ENCODE data around the gene ERCC1. TPM values are rescaled to one million over a fixed set of nuclear protein-coding genes. Genes with fewer than 3 reads are reported as not detected.
"Not testable (repeated sequence)": the region's sequence is repeated elsewhere in the genome, so short reads cannot be mapped to it uniquely, and the experiment has no call there.

Gene ERCC1
- total and polyA plus RNA-seq, 5 experiments from 2014 or later, result 32.2 to 61.0 (median 38.6) TPM

GRCh38 chr19:45409557-45409920 is 14.2 kb downstream of the ERCC1 start:
- Mint-ChIP-seq H3K27me3 (peaks cover 2 to 10% (median 2%) of the 10 kb centered on the region in 5 donors), H3K36me3 (peaks cover 0 to 29% (median 9%) of the 10 kb centered on the region in 3 donors), H3K27ac (peak overlapping the region in 3 of 10 donors; percentile 23 to 84 (median 43)), H3K4me3 (peak overlapping the region in 1 of 10 donors; percentile 56), H3K9me3 (no peaks in the 10 kb centered on the region), H3K4me1 (peaks cover 18 to 41% (median 35%) of the 10 kb centered on the region in 4 donors)
- ATAC-seq (no peak), DNase-seq (no peak)
- POLR2A ChIA-PET, result interaction anchor here (0.7 to 1.4 kb wide), 3 partner anchors 12 to 910 kb away, joined by 3 to 6 read pairs (median 5); no protein-coding TSS in a partner anchor

GRCh38 chr19:45408830-45409556 is 14.7 kb downstream of the ERCC1 start:
- Mint-ChIP-seq H3K9me3 (no peaks in the 10 kb centered on the region), H3K36me3 (peaks cover 0 to 24% (median 5%) of the 10 kb centered on the region in 3 donors), H3K27ac (peak overlapping the region in 5 of 10 donors; percentile 4 to 84 (median 43)), H3K27me3 (peaks cover 2 to 16% (median 7%) of the 10 kb centered on the region in 5 donors), H3K4me3 (peak overlapping the region in 1 of 10 donors; percentile 20), H3K4me1 (peaks cover 23 to 46% (median 40%) of the 10 kb centered on the region in 4 donors)
- DNase-seq (no peak), ATAC-seq (no peak)
- POLR2A ChIA-PET, result interaction anchor here (1.4 kb wide), 1 partner anchor 13 kb away, joined by 3 read pairs; no protein-coding TSS in a partner anchor

- POLR2A ChIA-PET, result no interaction called here
- no peak for ATAC-seq
Measured at GRCh38 chr19:45408121-45408520, 15.6 kb downstream of the ERCC1 start.

GRCh38 chr19:45407585-45407984 is 16.1 kb downstream of the ERCC1 start:
- not testable (repeated sequence) for H3K9me3 Mint-ChIP-seq, DNase-seq, ATAC-seq
- H3K27ac Mint-ChIP-seq, result peak overlapping the region in 1 of 10 donors; percentile 19
- POLR2A ChIA-PET, result interaction anchor here (0.7 kb wide), 1 partner anchor 13 kb away, joined by 3 read pairs; no protein-coding TSS in a partner anchor
- H3K4me3 Mint-ChIP-seq, result peak overlapping the region in 7 of 10 donors; percentile 19 to 100 (median 92)
- H3K27me3 Mint-ChIP-seq, result peaks cover 10 to 30% (median 17%) of the 10 kb centered on the region in 5 donors
- peaks cover 23 to 52% (median 45%) of the 10 kb centered on the region in 4 donors for H3K4me1 Mint-ChIP-seq
- H3K36me3 Mint-ChIP-seq, result peaks cover 0 to 11% (median 1%) of the 10 kb centered on the region in 3 donors

More at GRCh38 chr19:45408121-45408520, 15.6 kb downstream of the ERCC1 start:
- Mint-ChIP-seq H3K4me3 (peak overlapping the region in 8 of 10 donors; percentile 22 to 69 (median 46)), H3K36me3 (peaks cover 0 to 15% (median 4%) of the 10 kb centered on the region in 3 donors), H3K9me3 (no peaks in the 10 kb centered on the region), H3K4me1 (peaks cover 23 to 52% (median 42%) of the 10 kb centered on the region in 4 donors), H3K27me3 (peaks cover 7 to 25% (median 15%) of the 10 kb centered on the region in 5 donors), H3K27ac (peak overlapping the region in 3 of 10 donors; percentile 40 to 84 (median 50))
- no peak for DNase-seq

- POLR2A ChIA-PET, result interaction anchor here (0.7 kb wide), 1 partner anchor 13 kb away, joined by 3 read pairs; no protein-coding TSS in a partner anchor
- DNase-seq (no peak), ATAC-seq (no peak)
- Mint-ChIP-seq H3K4me3 (peak overlapping the region; percentile 92 to 100 (median 94)), H3K9me3 (no peaks in the 10 kb centered on the region), H3K27me3 (peaks cover 10 to 33% (median 19%) of the 10 kb centered on the region in 5 donors), H3K36me3 (peaks cover 0 to 7% (median 0%) of the 10 kb centered on the region in 3 donors), H3K27ac (peak overlapping the region in 8 of 10 donors; percentile 51 to 96 (median 76)), H3K4me1 (peaks cover 23 to 52% (median 46%) of the 10 kb centered on the region in 4 donors)
Measured at GRCh38 chr19:45407091-45407375, 16.7 kb downstream of the ERCC1 start.

- Mint-ChIP-seq H3K9me3 (no peaks in the 10 kb centered on the region), H3K27ac (peak within 1 kb of the TSS; percentile 86 to 98 (median 96)), H3K27me3 (peaks cover 12 to 39% (median 21%) of the 10 kb centered on the region in 5 donors), H3K4me3 (peak within 1 kb of the TSS; percentile 92 to 100 (median 94)), H3K4me1 (peaks cover 23 to 52% (median 46%) of the 10 kb centered on the region in 4 donors), H3K36me3 (peaks cover 0 to 7% (median 0%) of the 10 kb centered on the region in 3 donors)
- DNase-seq (peak; percentile 54 to 89 (median 69)), ATAC-seq (peak; percentile 78 to 82)
- POLR2A ChIA-PET, result interaction anchor here (0.6 to 1.2 kb wide), 5 partner anchors 8 to 451 kb away, joined by 3 to 7 read pairs (median 3); partner anchors contain the start of gene CLPTM1
Measured at GRCh38 chr19:45406226-45407090, 17.3 kb downstream of the ERCC1 start, which contains the start of gene POLR1G. POLR1G (plus strand) TSS chr19:45406644; CDS start chr19:45406697, 53 bp downstream.

- Mint-ChIP-seq H3K4me3 (peak overlapping the region; percentile 92 to 100 (median 94)), H3K36me3 (peaks cover 0 to 7% (median 0%) of the 10 kb centered on the region in 3 donors), H3K4me1 (peaks cover 23 to 52% (median 45%) of the 10 kb centered on the region in 4 donors), H3K9me3 (no peaks in the 10 kb centered on the region), H3K27me3 (peaks cover 12 to 39% (median 21%) of the 10 kb centered on the region in 5 donors), H3K27ac (peak overlapping the region; percentile 86 to 98 (median 96))
- ATAC-seq (peak; percentile 63 to 68), DNase-seq (peak; percentile 72 to 92 (median 82))
- POLR2A ChIA-PET, result interaction anchor here (0.6 to 1.2 kb wide), 4 partner anchors 9 to 451 kb away, joined by 3 to 7 read pairs (median 4); partner anchors contain the start of gene CLPTM1
Measured at GRCh38 chr19:45405435-45406225, 18.1 kb downstream of the ERCC1 start.

GRCh38 chr19:45404557-45405434 is 18.9 kb downstream of the ERCC1 start, which contains the start of gene PPP1R13L:
PPP1R13L (minus strand) TSS chr19:45405069; CDS start chr19:45398318, 6,751 bp downstream.
- H3K4me1 Mint-ChIP-seq, result peaks cover 23 to 52% (median 44%) of the 10 kb centered on the region in 4 donors
- DNase-seq (peak in 1 of 10 donors; percentile 19), ATAC-seq (no peak)
- H3K4me3 Mint-ChIP-seq, result peak within 1 kb of the TSS; percentile 92 to 100 (median 94)
- POLR2A ChIA-PET, result no interaction called here
- H3K36me3 Mint-ChIP-seq, result peaks cover 0 to 7% (median 0%) of the 10 kb centered on the region in 3 donors
- peaks cover 12 to 46% (median 21%) of the 10 kb centered on the region in 5 donors for H3K27me3 Mint-ChIP-seq
- peak within 1 kb of the TSS; percentile 86 to 98 (median 96) for H3K27ac Mint-ChIP-seq
- H3K9me3 Mint-ChIP-seq, result no peaks in the 10 kb centered on the region

GRCh38 chr19:45403781-45404556 is 19.7 kb downstream of the ERCC1 start:
- peaks cover 20 to 47% (median 41%) of the 10 kb centered on the region in 4 donors for H3K4me1 Mint-ChIP-seq
- ATAC-seq (peak in 1 of 2 donors; percentile 17), DNase-seq (peak; percentile 39 to 76 (median 50))
- peaks cover 0 to 5% (median 0%) of the 10 kb centered on the region in 3 donors for H3K36me3 Mint-ChIP-seq
- peak overlapping the region; percentile 47 to 100 (median 94) for H3K4me3 Mint-ChIP-seq
- POLR2A ChIA-PET, result no interaction called here
- peaks cover 14 to 52% (median 21%) of the 10 kb centered on the region in 5 donors for H3K27me3 Mint-ChIP-seq
- no peaks in the 10 kb centered on the region for H3K9me3 Mint-ChIP-seq
- H3K27ac Mint-ChIP-seq, result peak overlapping the region in 3 of 10 donors; percentile 29 to 40 (median 38)

- Mint-ChIP-seq H3K9me3 (peaks cover 0 to 3% (median 0%) of the 10 kb centered on the region in 9 donors), H3K4me1 (peaks cover 21 to 48% (median 42%) of the 10 kb centered on the region in 4 donors), H3K27ac (no peak overlapping the region), H3K4me3 (peak overlapping the region in 2 of 10 donors; percentile 33 to 34), H3K27me3 (peaks cover 19 to 59% (median 26%) of the 10 kb centered on the region in 5 donors), H3K36me3 (peaks cover 0 to under 1% (median 0%) of the 10 kb centered on the region in 3 donors)
- ATAC-seq (no peak), DNase-seq (no peak)
- POLR2A ChIA-PET, result interaction anchor here (0.9 kb wide), 1 partner anchor 11 kb away, joined by 3 read pairs; no protein-coding TSS in a partner anchor
Measured at GRCh38 chr19:45403272-45403671, 20.4 kb downstream of the ERCC1 start.

Measured in naive thymus-derived CD8-positive, alpha-beta T cell (primary cell).